Colon (tissue), 2 donors: Measurements from ENCODE around the gene MME.

Experiments
- FAIRE-seq: peaks from 2 replicates; lab custom pipeline; 2012; peaks lifted over from hg19 to GRCh38; lab: Jason Lieb, UNC
- donor health status: control.
- donor health status: control.

MME gene

DNA sequence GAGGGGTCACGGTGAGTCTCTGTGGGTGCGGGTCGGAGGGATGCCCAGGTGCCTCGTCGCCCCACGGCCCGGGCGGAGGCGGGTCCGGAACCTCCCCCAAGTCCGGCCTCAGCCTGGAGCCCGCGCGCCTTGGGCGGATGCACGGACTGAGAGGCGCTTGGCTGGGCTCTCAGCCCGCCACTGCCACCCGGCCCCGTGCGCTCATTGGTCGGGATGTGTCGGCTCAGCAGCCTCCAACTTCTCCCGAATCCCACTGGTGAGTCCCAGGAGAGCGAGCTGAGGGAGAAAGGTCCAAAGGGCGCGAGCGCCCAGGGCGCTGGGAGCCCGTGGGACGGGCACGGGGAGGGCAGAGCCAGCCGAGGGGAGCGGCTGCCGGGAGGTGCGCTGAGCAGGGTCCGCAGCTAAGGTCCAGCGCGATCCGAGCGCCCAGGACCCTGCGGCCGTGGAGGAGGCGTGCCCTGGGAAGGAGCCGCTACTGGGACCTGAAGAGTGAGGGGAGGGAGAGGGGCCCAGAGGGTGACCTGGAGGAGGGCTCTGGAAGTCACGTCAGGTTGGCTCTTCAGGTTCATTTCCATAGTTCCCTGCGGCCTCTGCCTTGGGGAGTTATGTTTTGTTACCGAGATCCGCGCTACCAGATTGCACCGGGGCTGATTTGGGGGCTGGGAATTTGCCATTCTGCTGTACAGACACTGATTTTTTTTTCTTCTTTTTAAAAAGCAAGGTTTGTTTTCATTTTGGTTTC lies at the start of gene MME:
Gene MME, plus strand, starts transcription at position 574 of the 742 bp plus-strand sequence. CDS start 3,849 bp downstream, outside the sequence.
- FAIRE-seq, result no peak

DNA sequence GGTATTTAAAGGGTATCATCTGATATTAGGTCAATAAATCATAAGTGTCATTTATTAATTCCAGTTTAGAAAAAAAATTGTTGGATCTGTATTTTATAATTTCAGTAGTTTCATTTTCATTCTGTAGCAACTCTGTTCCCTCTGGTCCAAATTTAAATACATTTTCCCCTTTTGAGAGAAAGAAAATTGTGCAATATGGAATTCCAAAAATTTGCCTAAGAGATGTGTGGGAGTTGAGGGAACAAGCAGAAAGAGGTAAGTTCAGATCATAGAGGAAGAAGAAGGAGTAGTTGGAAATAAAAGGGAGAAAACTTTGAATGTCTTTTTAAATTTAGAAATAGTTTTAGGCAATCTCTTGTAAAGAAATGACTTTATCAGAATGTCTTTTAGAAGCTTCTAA lies 48.9 kb upstream of the MME start:
- FAIRE-seq, result no peak

DNA sequence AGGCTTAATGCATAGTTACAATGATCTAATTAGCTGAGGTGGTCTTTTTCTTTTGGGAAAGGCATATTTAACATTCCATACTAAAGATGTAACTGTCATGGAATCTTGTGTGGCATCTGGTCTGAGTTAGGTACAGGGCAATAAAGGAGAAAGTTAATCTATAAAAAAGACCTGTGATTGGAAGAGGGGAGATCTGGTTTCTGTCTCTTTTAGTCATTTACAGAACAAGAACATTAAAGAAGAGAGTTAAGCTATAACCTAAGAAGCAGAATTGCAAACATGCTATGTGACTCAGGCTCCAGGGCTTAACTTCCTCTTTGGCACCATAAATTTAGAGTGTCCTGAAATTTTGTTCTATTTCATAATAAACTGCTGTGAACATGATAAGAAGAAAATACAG lies 47.2 kb upstream of the MME start:
- FAIRE-seq, result no peak

DNA sequence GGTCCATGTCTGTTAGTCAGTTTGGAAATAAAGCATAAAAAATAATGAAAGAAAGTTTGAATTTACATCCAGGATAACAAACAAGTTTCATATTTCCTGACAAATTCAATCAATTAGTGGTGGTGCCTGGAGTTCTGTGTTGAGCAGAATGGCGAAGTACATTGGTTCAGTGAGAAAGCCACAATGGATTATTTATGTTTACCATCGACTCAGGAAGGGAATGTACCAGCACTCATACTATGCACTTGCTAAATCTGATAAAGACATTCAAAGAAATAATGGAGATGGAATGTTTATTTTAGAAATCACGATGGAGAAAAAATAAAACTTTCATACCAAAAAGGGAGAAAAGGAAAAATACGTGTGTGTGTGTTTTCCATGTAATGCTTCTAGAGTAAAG lies 45.3 kb upstream of the MME start:
- no peak for FAIRE-seq

GRCh38 chr3:155035553-155035952 lies 44.6 kb upstream of the MME start:
- no peak for FAIRE-seq

DNA sequence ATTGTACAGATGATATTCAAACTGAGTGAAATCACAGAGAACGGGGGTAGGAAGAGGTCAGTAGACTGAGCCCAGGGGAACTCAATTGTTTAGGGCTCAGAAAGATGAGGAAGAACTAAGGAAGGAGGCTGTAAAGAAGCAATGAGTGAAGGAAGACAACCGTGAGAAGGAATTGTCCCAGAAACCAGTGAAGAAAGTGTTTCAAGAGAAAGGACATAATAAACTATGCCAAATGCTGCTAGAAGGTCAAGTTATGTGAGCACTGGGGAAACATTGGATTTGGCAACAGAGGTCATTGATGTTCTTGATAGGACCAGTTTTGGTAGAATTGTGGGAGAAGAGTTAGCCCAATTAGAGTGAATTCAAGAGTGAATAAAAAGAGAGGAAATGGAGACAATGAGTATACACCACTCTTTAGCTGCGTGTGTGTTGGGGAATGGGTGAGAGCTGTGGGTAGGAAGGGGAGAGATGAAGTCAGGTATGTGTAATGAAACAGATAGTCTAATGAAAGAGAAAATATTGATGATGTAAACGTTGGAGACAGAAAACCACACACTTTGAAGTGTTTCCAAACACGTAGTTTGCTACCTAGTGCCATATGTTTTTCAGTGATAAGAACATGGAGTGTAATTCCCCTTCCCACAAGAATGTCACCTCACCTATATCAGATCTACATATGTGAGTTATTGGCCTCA lies 42.5 kb upstream of the MME start:
- no peak for FAIRE-seq

- FAIRE-seq, result no peak
These were observed 41.9 kb upstream of the MME start for GRCh38 chr3:155038203-155038554.

GRCh38 chr3:155046935-155047334 lies 33.2 kb upstream of the MME start:
- FAIRE-seq, result no peak

DNA sequence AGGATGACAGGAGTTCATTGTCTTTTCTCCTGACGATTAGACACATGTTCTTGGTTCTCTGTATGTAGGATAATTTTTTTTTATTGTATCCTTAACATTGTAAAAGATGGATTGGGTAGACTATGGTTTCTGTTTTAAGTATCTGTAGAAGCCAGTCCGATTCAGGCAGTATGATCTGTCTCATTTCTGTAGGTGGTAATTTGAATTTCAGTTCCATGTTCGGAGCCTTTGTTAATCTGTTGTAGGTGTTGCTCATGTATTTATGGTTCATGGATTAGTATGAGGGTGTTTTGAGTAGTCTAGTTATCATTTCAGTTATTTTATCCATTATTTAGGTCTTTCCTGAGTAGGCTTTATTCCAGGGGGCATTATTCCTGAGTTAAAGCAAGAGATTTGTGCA lies 32.4 kb upstream of the MME start:
- FAIRE-seq, result no peak

- FAIRE-seq, result no peak
These were observed 30.2 kb upstream of the MME start for GRCh38 chr3:155049959-155050358.

- FAIRE-seq, result no peak
These were observed 27.6 kb upstream of the MME start for GRCh38 chr3:155052470-155052869.

GRCh38 chr3:155053756-155054155 lies 26.4 kb upstream of the MME start:
- no peak for FAIRE-seq

GRCh38 chr3:155064920-155065319 lies 15.2 kb upstream of the MME start:
- no peak for FAIRE-seq

DNA sequence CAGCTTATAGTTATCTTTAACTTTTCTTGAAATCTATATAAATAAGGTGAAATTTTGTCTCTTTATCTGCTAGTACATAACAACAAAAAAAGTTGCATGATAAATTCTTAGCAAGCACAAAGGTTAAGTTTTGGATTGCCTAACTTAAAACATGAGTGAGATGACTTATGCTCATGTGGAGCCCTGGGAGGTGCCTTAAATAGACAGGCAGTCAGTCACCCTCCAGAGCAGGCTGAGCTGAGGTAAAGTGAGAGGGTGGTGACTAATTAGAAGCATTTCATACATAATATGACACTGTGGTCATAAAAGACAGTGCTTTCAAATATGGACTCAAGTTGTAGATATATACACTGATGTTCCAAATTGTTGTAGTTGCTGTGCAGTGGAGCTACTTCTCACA lies 14.6 kb upstream of the MME start:
- no peak for FAIRE-seq

GRCh38 chr3:155069729-155070128 lies 10.4 kb upstream of the MME start:
- FAIRE-seq, result no peak

- FAIRE-seq, result no peak
These were observed 9.8 kb upstream of the MME start for GRCh38 chr3:155070316-155070715.

GRCh38 chr3:155070932-155071387 lies 9.2 kb upstream of the MME start:
- FAIRE-seq, result no peak

DNA sequence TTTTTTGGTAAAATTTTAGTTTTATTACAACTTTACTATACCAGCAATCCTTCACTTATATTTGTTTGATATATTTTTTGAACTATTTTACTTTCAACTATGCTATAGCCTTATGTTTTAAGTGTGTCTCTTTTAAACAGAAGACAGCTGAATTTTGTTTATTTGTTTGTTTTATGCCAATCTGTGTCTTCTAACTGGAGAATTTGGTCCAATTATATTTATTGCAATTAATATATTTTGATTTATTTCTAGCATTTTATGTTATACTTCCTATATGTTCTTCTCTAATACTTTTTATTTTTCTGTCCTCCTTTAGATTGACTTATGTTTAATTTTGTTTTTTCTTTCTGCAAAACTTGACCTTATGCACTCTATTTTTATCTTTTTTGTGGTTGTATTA lies 4.9 kb upstream of the MME start:
- FAIRE-seq, result no peak

DNA sequence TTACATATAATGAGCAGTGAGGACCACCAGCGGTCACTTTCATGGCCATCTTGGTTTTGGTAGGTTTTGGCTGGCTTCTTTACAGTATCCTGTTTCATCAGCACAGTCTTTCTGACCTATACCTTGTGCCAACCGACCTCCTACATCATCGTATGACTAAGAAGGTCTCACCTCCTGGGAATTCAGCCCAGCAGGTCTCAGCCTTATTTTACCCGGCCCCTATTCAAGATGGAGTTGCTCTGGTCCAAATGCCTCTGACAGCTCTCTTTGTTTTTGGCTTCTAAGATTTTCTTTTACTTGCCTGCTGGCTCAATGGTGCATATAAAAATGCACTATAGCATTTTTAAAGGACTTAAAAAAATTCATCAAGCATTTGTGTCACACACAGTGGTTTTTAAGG lies 3.2 kb upstream of the MME start:
- FAIRE-seq, result no peak

GRCh38 chr3:155078711-155079467 lies 1.2 kb upstream of the MME start:
- no peak for FAIRE-seq

- no peak for FAIRE-seq
These were observed 712 bp upstream of the MME start for GRCh38 chr3:155079468-155079745.

DNA sequence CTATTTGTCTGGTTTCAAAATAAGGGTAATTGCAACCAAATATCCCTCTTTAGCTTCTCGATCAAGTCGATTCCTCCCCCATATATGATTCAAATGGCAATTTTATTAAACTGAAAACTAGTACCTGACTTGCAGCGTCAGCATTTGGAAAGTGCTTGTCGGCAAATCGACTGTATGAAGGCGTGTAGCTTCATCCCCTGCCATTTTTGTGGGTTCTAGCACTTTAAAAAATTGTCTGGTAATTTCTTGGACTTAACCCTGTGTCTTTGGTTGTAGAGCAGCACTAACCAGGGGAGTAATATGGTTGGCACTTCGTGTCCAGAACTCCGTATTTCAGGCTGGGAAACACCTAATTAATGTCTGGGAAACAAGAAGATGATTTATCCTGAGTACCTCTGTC lies 573 bp downstream of the MME start:
- FAIRE-seq, result no peak

GRCh38 chr3:155083313-155083905 lies 3.3 kb downstream of the MME start:
- no peak for FAIRE-seq
